Upper lobe of left lung (tissue), 4 donors: ENCODE results near the gene GMCL2.

Source experiments
- EP300 ChIP-seq, 4 donors: sonication (generic); formaldehyde crosslinking; IDR thresholded peaks; one replicate each; pipeline ENCODE4 v1.5.1; 2017; ENCODE audit warnings: antibody characterized with exemption in 4 of 4, control low read depth in 2 of 4
- TF ChIP-seq, protein P1 (sequence below), 6 experiments: fragments of 450-650 bp in 4 of 6; fragments of 200-600 bp in 2 of 6; sonication (generic) in 2 of 6; IDR thresholded peaks; one replicate each; pipeline ENCODE4 v1.5.1; 2016 to 2019; ENCODE audit warnings: antibody characterized with exemption in 6 of 6

DNA sequence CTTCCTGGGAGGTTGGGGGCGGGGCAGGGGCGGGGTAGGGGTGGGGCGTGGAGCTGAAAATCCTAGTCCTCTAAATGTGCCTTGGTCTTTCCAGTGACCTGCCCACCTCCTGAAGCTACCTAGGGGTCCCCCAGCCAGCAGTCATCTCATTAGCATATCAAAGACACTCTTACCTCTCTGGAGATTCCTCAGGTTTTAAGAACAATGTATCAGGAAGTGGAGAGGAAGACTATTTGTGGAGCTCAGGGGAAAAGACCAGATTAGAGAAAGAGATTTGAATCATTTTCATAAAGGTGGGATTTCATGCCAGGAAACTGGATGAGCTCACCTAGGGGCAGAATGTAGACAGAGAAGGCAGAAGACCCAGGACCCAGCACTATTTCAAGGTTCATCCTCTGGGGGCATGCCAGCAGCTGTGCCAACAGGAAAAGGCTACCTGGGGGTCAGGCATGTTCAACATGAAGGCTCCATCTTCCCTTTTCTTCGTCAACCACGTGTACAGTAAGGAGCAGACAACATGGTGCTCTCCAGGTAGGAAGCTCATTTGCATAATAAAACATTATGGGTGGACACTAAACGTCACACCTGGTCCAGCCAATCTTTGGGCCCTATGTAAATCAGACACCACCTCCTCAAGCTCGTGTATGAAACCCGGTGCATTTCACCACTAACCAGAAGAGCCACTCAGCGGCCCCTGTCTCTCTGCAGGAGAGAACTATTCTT lies 6.9 kb downstream of the GMCL2 start:
- TF ChIP-seq, protein P1, sequence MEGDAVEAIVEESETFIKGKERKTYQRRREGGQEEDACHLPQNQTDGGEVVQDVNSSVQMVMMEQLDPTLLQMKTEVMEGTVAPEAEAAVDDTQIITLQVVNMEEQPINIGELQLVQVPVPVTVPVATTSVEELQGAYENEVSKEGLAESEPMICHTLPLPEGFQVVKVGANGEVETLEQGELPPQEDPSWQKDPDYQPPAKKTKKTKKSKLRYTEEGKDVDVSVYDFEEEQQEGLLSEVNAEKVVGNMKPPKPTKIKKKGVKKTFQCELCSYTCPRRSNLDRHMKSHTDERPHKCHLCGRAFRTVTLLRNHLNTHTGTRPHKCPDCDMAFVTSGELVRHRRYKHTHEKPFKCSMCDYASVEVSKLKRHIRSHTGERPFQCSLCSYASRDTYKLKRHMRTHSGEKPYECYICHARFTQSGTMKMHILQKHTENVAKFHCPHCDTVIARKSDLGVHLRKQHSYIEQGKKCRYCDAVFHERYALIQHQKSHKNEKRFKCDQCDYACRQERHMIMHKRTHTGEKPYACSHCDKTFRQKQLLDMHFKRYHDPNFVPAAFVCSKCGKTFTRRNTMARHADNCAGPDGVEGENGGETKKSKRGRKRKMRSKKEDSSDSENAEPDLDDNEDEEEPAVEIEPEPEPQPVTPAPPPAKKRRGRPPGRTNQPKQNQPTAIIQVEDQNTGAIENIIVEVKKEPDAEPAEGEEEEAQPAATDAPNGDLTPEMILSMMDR (IDR thresholded peaks at IDR 0.05), result no peak
- no peak for TF ChIP-seq EP300 (IDR thresholded peaks at IDR 0.05)
